ENCODE data around the gene TTC34.
"Not testable (repeated sequence)": the region's sequence is repeated elsewhere in the genome, so short reads cannot be mapped to it uniquely, and the experiment has no call there.

Gene TTC34

DNA sequence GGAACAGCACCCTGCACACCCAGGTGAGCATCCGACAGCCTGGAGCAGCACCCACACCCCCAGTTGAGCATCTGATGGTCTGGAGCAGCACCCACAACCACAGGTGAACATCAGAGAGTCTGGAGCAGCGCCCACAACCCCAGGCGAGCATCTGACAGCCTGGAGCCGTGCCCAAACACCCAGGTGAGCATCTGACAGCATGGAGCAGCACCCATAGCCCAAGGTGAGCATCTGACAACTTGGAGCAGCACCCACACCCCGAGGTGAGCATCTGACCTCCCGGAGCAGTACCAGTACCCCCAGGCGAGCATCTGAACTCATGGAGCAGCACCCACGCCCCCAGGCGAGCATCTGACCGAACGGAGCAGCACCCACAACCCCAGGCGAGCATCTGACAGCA is 144.4 kb downstream of the TTC34 start:
- FAIRE-seq; DNase-seq (ENCODE audit: insufficient read length): not testable (repeated sequence)

DNA sequence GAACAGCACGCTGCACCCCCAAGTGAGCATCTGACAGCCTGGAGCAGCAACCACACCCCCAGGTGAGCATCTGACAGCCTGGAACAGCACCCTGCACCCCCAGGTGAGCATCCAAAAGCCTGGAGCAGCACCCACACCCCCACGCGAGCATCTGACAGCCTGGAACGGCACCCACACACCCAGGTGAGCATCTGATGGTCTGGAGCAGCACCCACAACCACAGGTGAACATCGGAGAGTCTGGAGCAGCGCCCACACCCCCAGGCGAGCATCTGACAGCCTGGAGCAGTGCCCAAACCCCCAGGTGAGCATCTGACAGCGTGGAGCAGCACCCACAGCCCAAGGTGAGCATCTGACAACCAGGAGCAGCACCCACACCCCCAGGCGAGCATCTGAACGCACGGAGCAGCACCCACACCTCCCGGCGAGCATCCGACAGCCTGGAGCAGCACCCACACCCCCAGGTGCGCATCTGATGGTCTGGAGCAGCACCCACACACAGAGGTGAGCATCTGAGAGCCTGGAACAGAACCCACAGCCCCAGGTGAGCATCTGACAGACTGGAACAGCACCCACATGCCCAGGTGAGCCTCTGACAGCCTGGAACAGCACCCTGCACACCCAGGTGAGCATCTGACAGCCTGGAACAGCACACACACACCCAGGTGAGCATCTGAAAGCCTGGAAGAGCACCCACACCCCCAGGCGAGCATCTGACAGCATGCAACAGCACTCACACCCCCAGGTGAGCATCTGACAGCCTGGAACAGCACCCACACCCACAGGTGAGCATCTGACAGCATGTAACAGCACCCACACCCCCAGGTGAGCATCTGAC is 145.7 kb downstream of the TTC34 start:
- FAIRE-seq; DNase-seq (ENCODE audit: insufficient read length): not testable (repeated sequence)

DNA sequence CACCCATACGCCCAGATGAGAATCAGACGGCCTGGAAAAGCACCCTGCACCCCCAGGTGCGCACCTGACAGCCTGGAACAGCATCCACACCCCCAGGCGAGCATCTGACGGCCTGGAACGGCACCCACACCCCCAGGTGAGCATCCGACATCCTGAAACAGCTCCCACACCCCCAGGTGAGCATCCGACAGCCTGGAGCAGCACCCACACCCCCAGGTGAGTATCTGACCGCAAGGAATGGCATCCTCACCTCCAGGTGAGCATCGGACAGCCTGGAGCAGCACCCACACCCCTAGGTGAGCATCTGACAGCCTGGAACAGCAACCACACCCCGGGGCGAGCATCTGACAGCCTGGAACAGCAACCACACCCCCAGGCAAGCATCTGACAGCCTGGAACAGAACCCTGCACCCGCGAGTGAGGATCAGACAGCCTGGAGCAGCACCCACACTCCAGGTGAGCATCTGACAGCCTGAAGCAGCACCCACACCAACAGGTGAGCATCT is 147.0 kb downstream of the TTC34 start:
- not testable (repeated sequence) for DNase-seq (ENCODE audit: insufficient read length); FAIRE-seq

DNA sequence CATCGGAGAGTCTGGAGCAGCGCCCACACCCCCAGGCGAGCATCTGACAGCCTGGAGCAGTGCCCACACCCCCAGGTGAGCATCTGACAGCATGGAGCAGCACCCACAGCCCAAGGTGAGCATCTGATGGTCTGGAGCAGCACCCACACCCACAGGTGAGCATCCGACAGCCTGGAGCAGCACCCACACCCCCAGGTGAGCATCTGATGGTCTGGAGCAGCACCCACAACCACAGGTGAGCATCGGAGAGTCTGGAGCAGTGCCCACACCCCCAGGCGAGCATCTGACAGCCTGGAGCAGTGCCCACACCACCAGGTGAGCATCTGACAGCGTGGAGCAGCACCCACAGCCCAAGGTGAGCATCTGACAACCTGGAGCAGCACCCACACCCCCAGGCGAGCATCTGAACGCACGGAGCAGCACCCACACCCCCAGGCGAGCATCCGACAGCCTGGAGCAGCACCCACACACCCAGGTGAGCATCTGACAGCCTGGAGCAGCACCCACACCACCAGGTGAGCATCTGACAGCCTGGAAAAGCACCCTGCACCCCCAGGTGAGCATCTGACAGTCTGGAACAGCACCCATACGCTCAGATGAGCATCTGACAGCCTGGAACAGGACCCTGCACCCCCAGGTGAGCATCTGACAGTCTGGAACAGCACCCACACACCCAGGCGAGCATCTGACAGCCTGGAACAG is 147.6 kb downstream of the TTC34 start:
- FAIRE-seq; DNase-seq (ENCODE audit: insufficient read length): not testable (repeated sequence)

DNA sequence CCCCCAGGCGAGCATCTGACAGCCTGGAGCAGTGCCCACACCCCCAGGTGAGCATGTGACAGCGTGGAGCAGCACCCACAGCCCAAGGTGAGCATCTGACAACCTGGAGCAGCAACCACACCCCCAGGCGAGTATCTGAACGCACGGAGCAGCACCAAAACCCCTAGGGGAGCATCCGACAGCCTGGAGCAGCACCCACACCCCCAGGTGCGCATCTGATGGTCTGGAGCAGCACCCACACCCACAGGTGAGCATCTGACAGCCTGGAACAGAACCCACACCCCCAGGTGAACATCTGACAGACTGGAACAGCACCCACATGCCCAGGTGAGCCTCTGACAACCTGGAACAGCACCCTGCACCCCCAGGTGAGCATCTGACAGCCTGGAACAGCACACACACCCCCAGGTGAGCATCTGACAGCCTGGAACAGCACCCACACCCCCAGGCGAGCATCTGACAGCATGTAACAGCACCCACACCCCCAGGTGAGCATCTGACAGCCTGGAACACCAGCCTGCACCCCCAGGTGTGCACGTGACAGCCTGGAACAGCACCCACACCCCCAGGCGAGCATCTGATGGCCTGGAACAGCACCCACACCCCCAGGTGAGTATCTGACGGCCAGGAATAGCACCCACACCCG is 148.4 kb downstream of the TTC34 start:
- not testable (repeated sequence) for FAIRE-seq; DNase-seq (ENCODE audit: insufficient read length)

DNA sequence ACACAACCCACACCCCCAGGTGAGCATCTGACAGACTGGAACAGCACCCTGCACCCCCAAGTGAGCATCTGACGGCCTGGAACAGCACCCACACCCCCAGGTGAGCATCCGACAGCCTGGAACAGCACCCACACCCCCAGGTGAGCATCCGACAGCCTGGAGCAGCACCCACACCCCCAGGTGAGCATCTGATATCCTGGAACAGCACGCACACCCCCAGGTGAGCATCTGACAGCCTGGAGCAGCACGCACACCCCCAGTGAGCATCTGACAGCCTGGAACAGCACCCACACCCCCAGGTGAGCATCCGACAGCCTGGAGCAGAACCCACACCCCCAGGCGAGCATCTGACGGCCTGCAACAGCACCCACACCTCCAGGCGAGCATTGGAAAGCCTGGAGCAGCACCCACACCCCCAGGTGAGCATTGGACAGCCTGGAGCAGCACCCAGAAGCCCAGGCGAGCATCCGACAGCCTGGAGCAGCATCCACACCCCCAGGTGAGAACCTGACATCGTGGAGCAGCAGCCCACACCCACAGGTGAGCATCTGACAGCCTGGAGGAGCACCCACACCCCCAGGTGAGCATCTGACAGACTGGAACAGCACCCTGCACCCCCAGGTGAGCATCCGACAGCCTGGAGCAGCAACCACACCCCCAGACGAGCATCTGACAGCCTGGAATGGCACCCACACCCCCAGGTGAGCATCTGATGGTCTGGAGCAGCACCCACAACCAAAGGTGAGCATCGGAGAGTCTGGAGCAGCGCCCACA is 149.2 kb downstream of the TTC34 start:
- DNase-seq (ENCODE audit: insufficient read length); FAIRE-seq: not testable (repeated sequence)

DNA sequence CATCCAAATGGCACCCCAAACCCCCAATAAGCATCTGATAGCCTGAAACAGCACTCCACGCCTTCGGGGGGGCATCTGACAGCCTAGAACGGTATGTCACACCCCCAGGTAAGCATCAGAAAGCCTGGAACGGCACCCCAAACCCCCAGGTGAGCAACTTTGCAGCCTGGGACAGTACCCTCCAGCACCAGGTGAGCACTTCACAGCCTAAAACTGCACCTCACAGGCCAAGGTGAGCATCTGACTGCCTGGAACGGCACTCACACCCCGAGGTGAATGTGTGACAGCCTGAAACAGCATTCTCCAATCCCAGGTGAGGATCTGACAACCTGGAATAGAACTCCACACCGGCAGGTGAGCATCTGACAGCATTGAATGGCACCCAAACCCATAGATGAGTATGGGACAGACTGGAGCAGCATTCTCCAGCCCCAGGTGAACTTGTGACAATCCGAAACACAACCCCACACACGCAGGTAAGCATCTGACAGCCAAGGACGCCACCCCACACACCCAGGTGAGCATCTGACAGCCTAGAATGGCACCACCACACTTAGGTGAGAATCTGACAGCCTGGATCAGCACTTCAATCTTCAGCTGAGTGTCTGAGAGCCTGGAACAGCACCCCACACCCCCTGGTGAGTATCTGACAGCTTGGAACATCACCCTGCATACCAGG is 150.4 kb downstream of the TTC34 start:
- DNase-seq (ENCODE audit: insufficient read length) (no peak), FAIRE-seq (no peak)
- TF ChIP-seq POLR2A (IDR thresholded peaks at IDR 0.05; ENCODE audit: low read depth, low read length) (no peak), POLR2AphosphoS5 (IDR thresholded peaks at IDR 0.05; ENCODE audit: low read depth, low read length) (no peak), TAF1 (IDR thresholded peaks at IDR 0.05; ENCODE audit: borderline replicate concordance, low read depth, low read length) (no peak)

DNA sequence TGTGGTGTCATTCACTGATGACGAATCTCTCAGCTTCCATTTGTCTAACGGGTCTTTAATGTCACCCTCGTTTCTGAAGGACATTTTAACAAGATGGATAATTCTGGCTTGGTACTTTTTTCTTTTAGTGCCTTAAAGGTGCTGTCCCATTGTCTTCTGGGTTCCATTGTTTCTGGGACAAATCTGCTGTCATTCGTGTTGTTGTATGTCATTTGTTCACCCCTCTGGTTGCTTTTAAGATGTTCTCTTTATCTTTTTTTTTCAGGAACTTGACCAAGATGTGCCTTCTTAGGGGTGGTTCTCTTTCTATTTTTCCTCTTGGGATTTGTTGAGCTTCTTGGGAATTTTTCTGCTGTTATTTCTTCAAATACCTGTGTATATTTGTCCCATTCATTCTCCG is 154.7 kb downstream of the TTC34 start:
- FAIRE-seq, result no peak
- DNase-seq (ENCODE audit: insufficient read length), result no peak
- TF ChIP-seq POLR2AphosphoS5 (IDR thresholded peaks at IDR 0.05; ENCODE audit: low read depth, low read length), result no peak
- TF ChIP-seq POLR2A (IDR thresholded peaks at IDR 0.05; ENCODE audit: low read depth, low read length), result no peak
- no peak for TF ChIP-seq TAF1 (IDR thresholded peaks at IDR 0.05; ENCODE audit: borderline replicate concordance, low read depth, low read length)

DNA sequence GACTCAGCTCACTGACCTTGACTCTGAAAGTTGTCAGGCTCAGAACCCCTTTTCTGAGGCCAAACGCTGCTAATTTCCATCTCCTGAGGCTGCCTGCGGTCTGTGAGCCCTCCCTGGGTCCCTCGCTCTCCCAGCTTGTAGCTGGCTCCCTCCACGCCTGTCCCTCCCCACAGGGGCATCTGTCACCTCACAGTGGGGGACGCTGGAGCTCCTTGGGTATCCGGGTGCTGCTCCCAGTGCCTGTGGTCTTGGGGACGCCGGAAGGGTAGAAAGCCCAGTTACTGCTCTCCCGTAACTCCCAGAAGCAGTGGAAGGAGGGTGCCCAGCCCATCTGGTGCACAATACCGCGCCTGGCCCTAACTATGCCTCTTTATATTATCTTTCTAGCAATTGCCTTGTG is 155.7 kb downstream of the TTC34 start:
- FAIRE-seq (no peak), DNase-seq (ENCODE audit: insufficient read length) (no peak)
- TF ChIP-seq TAF1 (IDR thresholded peaks at IDR 0.05; ENCODE audit: borderline replicate concordance, low read depth, low read length) (no peak), POLR2AphosphoS5 (IDR thresholded peaks at IDR 0.05; ENCODE audit: low read depth, low read length) (no peak), POLR2A (IDR thresholded peaks at IDR 0.05; ENCODE audit: low read depth, low read length) (no peak)

DNA sequence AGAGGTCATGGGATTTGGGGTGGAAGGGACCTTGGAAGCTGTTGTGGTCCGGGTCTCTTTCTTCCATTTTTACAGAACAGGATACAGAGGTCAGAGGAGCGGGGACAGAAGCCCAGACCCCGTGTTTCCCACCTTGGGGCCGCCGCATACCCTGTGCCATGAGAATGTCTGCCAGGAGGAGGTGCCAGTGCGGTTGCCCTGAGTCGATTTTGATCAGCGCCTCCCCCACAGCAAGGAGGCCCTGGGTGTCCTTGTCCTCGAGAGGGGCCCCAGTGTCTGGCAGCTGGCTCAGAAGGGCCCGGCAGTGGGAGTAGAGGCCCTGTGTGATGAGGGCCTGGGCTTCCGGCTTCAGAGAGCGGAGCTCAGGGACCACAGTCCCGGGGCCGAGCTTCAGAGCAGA is 156.3 kb downstream of the TTC34 start:
- no peak for TF ChIP-seq POLR2A (IDR thresholded peaks at IDR 0.05; ENCODE audit: low read depth, low read length)
- no peak for TF ChIP-seq TAF1 (IDR thresholded peaks at IDR 0.05; ENCODE audit: borderline replicate concordance, low read depth, low read length)
- no peak for TF ChIP-seq POLR2AphosphoS5 (IDR thresholded peaks at IDR 0.05; ENCODE audit: low read depth, low read length)
- FAIRE-seq (no peak), DNase-seq (ENCODE audit: insufficient read length) (no peak)

DNA sequence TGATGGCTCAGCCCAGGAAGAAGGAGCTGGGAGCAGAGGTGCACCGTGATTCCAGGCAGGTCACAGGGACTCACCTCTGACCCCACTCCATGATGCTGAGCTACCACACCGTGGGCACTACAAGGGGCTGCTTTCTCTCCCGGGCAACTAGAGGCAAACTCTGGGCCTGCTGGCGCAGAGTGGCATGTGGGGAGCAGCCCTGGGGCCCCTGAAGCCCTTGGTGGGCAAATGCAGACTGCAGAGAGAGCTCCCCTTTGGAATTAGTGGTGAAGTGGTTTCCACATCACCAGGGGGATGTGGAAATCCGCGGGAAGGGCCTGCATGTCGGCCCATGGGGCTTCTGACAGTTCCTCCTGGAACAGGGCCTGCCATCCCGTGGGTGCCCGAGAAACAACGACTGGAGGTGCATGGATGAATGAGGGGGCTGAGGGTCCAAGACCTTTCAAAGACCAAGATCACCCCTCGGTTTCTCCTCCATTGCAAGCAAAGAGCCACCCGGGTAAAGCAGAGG is 156.8 kb downstream of the TTC34 start:
- no peak for DNase-seq (ENCODE audit: insufficient read length)
- no peak for FAIRE-seq
- no peak for TF ChIP-seq TAF1 (IDR thresholded peaks at IDR 0.05; ENCODE audit: borderline replicate concordance, low read depth, low read length)
- TF ChIP-seq POLR2AphosphoS5 (IDR thresholded peaks at IDR 0.05; ENCODE audit: low read depth, low read length), result no peak
- TF ChIP-seq POLR2A (IDR thresholded peaks at IDR 0.05; ENCODE audit: low read depth, low read length), result no peak

DNA sequence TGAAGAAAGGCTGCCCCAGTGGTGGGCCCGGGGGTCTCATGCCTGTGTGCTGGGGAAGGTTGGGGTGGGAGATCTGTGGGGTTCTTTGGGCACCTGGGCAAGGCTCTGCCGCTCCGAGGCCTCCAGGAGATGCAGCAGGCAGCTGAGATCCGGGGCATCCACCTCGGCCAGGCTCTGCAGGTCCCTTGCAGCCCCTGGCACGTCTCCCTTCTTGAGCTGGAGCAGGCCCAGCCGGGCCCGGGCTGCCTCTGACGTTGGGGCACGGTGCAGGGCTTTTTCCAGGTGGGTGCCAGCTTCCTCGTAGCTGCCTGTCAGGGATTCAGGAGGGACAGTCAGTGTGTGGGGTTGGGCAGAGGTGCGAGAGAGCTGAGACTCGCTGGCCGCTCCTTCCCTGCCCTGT is 157.3 kb downstream of the TTC34 start:
- FAIRE-seq (no peak), DNase-seq (ENCODE audit: insufficient read length) (no peak)
- TF ChIP-seq POLR2A (IDR thresholded peaks at IDR 0.05; ENCODE audit: low read depth, low read length), result no peak
- no peak for TF ChIP-seq TAF1 (IDR thresholded peaks at IDR 0.05; ENCODE audit: borderline replicate concordance, low read depth, low read length)
- TF ChIP-seq POLR2AphosphoS5 (IDR thresholded peaks at IDR 0.05; ENCODE audit: low read depth, low read length), result no peak

Data from GM12892 (cell line).